Measurements from ENCODE around the gene ITPK1. TPM values are rescaled to one million over a fixed set of nuclear protein-coding genes. Genes with fewer than 3 reads are reported as not detected.

Gene ITPK1
- total RNA-seq, 3 donors from 2014 or later (not counting 1 experiment from before 2014, with no cell fraction given), result 73.2 to 74.8 (median 74.4) TPM

DNA sequence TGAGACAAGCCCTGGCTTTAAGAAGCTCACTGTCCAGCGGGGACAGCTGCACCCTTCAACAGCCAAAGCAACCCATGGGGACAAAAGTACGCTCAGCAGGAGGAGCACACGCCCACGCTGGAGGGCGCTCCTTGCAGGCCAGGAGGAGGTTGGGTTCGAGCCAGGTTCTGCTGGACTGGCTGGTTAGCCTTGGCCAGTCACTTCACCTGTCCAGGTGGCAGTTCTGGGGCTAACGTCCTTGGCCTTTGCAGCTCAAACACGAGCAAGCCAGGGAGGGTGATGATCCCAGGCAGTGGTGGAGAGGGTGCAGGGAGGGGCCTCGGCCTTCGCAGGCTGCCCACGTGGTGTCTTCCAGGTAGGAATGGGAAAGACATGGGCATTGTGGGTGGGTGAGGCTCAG lies 179.6 kb downstream of the ITPK1 start:
- Mint-ChIP-seq H3K27ac (no peak overlapping the region), H3K4me3 (no peak overlapping the region), H3K36me3 (no peaks in the 10 kb centered on the region), H3K4me1 (no peaks in the 10 kb centered on the region), H3K9me3 (no peaks in the 10 kb centered on the region), H3K27me3 (ENCODE audit: low read depth in 2 of 2) (no peaks in the 10 kb centered on the region)
- 96% methylated on average over 11 of the region's 11 CpGs for WGBS (ENCODE audit: insufficient coverage)
- Histone ChIP-seq H3K27me3 (ENCODE audit: control insufficient read depth, insufficient read depth, low read length) (no peaks in the 10 kb centered on the region), H3K4me1 (ENCODE audit: control insufficient read depth, insufficient read depth, low read length) (no peaks in the 10 kb centered on the region), H3K27ac (ENCODE audit: low read length) (no peak overlapping the region), H3K4me3 (ENCODE audit: low read length) (no peak overlapping the region), H3K9me3 (ENCODE audit: control insufficient read depth, insufficient read depth, low read length) (no peaks in the 10 kb centered on the region), H3K36me3 (ENCODE audit: control insufficient read depth, insufficient read depth, low read length) (peaks cover 13% of the 10 kb centered on the region)
- intact Hi-C loops (cut with micrococcal nuclease), result no loop called here
- ATAC-seq (no peak), DNase-seq (no peak)
- TF ChIP-seq, protein P1, sequence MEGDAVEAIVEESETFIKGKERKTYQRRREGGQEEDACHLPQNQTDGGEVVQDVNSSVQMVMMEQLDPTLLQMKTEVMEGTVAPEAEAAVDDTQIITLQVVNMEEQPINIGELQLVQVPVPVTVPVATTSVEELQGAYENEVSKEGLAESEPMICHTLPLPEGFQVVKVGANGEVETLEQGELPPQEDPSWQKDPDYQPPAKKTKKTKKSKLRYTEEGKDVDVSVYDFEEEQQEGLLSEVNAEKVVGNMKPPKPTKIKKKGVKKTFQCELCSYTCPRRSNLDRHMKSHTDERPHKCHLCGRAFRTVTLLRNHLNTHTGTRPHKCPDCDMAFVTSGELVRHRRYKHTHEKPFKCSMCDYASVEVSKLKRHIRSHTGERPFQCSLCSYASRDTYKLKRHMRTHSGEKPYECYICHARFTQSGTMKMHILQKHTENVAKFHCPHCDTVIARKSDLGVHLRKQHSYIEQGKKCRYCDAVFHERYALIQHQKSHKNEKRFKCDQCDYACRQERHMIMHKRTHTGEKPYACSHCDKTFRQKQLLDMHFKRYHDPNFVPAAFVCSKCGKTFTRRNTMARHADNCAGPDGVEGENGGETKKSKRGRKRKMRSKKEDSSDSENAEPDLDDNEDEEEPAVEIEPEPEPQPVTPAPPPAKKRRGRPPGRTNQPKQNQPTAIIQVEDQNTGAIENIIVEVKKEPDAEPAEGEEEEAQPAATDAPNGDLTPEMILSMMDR (IDR thresholded peaks at IDR 0.05), result no peak

DNA sequence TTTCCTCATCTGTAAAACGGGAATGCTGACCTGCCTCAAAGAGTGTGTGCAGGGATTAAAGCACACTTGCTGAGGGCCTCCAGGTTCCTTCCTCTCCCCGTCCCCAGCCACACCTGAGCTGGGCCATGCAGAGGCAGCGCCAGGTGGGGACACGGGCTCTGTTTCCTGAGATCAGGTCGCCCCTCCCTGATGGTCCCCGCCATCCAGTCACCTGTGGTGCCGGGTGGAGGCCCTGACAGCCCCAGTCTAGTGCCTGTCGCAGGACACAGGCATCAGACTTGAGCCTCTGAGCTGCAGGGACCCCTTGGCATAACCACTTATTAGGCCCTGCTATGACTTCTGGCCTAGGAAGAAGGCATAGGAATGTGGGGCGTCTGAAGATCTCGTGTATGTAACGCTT lies 180.3 kb downstream of the ITPK1 start:
- Mint-ChIP-seq H3K36me3 (no peaks in the 10 kb centered on the region), H3K4me3 (no peak overlapping the region), H3K27me3 (ENCODE audit: low read depth in 2 of 2) (no peaks in the 10 kb centered on the region), H3K9me3 (no peaks in the 10 kb centered on the region), H3K27ac (no peak overlapping the region), H3K4me1 (no peaks in the 10 kb centered on the region)
- Histone ChIP-seq H3K4me3 (ENCODE audit: low read length) (no peak overlapping the region), H3K27me3 (ENCODE audit: control insufficient read depth, insufficient read depth, low read length) (no peaks in the 10 kb centered on the region), H3K4me1 (ENCODE audit: control insufficient read depth, insufficient read depth, low read length) (no peaks in the 10 kb centered on the region), H3K9me3 (ENCODE audit: control insufficient read depth, insufficient read depth, low read length) (no peaks in the 10 kb centered on the region), H3K36me3 (ENCODE audit: control insufficient read depth, insufficient read depth, low read length) (peaks cover 8% of the 10 kb centered on the region), H3K27ac (ENCODE audit: low read length) (no peak overlapping the region)
- DNase-seq, result no peak
- WGBS (ENCODE audit: insufficient coverage), result 95% methylated on average over 11 of the region's 11 CpGs
- intact Hi-C loops (cut with micrococcal nuclease), result no loop called here
- TF ChIP-seq, protein P1 (IDR thresholded peaks at IDR 0.05), result no peak
- ATAC-seq, result no peak

DNA sequence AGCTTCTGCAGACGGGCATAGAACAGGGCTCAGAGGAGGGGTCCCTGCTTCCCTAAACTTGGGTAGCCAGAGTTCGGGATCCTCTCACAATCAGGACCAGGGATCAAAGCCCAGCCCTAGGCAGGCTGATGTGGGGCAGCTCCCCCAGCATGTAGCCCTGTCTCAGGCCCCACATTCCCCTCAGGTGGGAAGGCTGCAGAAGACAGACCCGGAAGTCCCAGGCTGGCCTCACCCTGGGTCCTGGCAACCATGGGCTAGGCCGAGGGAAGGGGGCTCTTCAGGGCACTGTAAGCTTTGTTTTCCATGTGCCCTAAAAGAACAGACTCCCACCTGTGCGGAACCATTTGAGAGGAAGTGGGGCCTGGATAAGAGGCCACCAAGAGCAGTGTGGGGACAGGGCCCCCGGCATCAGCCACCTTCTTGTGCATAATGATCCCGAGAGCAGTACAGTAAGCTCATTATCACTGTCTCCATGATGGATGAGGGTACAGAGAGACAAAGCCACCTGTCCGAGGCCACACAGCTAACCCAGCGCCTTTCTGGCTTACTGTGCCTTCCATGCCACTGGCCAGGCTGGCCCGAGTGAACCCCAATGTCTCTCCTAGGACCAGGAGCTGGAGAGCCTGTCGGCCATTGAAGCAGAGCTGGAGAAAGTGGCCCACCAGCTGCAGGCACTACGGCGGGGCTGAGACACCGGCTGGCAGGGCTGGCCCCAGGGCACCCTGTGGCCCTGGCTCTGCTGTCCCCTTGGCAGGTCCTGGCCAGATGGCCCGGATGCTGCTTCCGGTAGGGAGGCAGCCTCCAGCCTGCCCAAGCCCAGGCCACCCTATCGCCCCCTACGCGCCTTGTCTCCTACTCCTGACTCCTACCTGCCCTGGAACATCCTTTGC lies 181.3 kb downstream of the ITPK1 start:
- peaks cover 7% of the 10 kb centered on the region for H3K36me3 ChIP-seq (ENCODE audit: control insufficient read depth, insufficient read depth, low read length)
- DNase-seq (no peak), ATAC-seq (peak in 1 of 3 donors; percentile 23)
- no peaks in the 10 kb centered on the region for H3K9me3 ChIP-seq (ENCODE audit: control insufficient read depth, insufficient read depth, low read length)
- WGBS (ENCODE audit: insufficient coverage), result 94% methylated on average over 19 of the region's 19 CpGs
- intact Hi-C loops (cut with micrococcal nuclease), result no loop called here
- Mint-ChIP-seq H3K9me3 (no peaks in the 10 kb centered on the region), H3K27me3 (ENCODE audit: low read depth in 2 of 2) (no peaks in the 10 kb centered on the region), H3K36me3 (no peaks in the 10 kb centered on the region), H3K4me1 (no peaks in the 10 kb centered on the region), H3K4me3 (no peak overlapping the region), H3K27ac (no peak overlapping the region)
- TF ChIP-seq, protein P1 (IDR thresholded peaks at IDR 0.05), result no peak
- no peaks in the 10 kb centered on the region for H3K4me1 ChIP-seq (ENCODE audit: control insufficient read depth, insufficient read depth, low read length)
- no peaks in the 10 kb centered on the region for H3K27me3 ChIP-seq (ENCODE audit: control insufficient read depth, insufficient read depth, low read length)
- no peak overlapping the region for H3K4me3 ChIP-seq (ENCODE audit: low read length)
- H3K27ac ChIP-seq (ENCODE audit: low read length), result no peak overlapping the region
